Astrocyte (in vitro differentiated cells and primary cell): ENCODE measurements around the gene TMEM74B.

Experiments used
- EZH2 ChIP-seq: IDR thresholded peaks from 2 replicates; pipeline ENCODE4 v1.6.1; 2012; ENCODE audit warnings: mild to moderate bottlenecking, low read length, inconsistent platforms; ENCODE audit not compliant: insufficient read depth
- TF ChIP-seq, protein P1 (sequence below): IDR thresholded peaks from 2 replicates; pipeline ENCODE4 v1.5.1; 2011; ENCODE audit warnings: low read depth, mild to moderate bottlenecking, inconsistent platforms, low read length, moderate library complexity; ENCODE audit not compliant: insufficient read depth

DNA sequence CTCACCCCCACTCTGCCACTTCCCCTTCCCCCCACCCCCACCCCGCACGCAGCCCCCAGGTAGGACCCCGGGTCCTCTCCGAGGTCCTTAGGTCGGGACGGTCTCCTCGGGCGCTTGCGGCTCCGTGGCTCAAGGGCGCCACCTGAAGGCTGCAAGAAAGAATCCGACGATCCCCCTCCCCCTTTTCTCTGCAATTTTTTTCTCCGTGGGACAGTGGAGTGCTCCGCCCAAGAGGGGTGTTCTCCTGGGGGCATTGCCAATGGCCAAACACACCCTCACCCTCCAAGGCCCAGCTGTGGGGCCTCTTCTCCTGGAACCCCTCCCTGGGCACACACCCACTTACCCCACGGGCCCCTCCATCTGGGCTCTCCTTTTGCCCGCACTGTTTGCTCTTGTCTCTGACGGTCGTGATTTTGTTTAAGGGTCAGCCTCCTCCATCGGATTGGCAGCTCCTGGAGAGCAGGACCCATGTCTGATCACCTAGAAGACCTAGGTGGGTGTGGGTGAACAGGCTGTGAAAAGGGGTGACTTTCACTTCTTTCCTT is 1.1 kb upstream of the TMEM74B start:
- TF ChIP-seq, protein P1, sequence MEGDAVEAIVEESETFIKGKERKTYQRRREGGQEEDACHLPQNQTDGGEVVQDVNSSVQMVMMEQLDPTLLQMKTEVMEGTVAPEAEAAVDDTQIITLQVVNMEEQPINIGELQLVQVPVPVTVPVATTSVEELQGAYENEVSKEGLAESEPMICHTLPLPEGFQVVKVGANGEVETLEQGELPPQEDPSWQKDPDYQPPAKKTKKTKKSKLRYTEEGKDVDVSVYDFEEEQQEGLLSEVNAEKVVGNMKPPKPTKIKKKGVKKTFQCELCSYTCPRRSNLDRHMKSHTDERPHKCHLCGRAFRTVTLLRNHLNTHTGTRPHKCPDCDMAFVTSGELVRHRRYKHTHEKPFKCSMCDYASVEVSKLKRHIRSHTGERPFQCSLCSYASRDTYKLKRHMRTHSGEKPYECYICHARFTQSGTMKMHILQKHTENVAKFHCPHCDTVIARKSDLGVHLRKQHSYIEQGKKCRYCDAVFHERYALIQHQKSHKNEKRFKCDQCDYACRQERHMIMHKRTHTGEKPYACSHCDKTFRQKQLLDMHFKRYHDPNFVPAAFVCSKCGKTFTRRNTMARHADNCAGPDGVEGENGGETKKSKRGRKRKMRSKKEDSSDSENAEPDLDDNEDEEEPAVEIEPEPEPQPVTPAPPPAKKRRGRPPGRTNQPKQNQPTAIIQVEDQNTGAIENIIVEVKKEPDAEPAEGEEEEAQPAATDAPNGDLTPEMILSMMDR = peak; percentile 16
- TF ChIP-seq EZH2 = no peak
